Astrocyte of the spinal cord (primary cell): ENCODE measurements around the gene RHOJ.
A peak's percentile ranks its signal among the peaks of the same experiment; 100 is the strongest.
"Not testable (repeated sequence)": the region's sequence is repeated elsewhere in the genome, so short reads cannot be mapped to it uniquely, and the experiment has no call there.

Source experiments
- DNase-seq: peaks from one replicate; pipeline ENCODE4 v3.0.0; 2011; ENCODE audit warnings: low read depth, low spot score
- H3K4me3 ChIP-seq: 2 replicates; pipeline ENCODE4 v1.5.1; 2011; ENCODE audit warnings: low read depth, mild to moderate bottlenecking, low read length, moderate library complexity
- in situ Hi-C: cut with HindIII; loops from 2 replicates; pipeline ENCODE4 v1.10.0; 2017; ENCODE audit warnings: low sequenced_read_pairs
- TF ChIP-seq, protein P1 (sequence below): IDR thresholded peaks from 2 replicates; pipeline ENCODE4 v1.5.1; 2012; ENCODE audit warnings: low read depth, mild to moderate bottlenecking, low read length, inconsistent platforms

RHOJ gene

DNA sequence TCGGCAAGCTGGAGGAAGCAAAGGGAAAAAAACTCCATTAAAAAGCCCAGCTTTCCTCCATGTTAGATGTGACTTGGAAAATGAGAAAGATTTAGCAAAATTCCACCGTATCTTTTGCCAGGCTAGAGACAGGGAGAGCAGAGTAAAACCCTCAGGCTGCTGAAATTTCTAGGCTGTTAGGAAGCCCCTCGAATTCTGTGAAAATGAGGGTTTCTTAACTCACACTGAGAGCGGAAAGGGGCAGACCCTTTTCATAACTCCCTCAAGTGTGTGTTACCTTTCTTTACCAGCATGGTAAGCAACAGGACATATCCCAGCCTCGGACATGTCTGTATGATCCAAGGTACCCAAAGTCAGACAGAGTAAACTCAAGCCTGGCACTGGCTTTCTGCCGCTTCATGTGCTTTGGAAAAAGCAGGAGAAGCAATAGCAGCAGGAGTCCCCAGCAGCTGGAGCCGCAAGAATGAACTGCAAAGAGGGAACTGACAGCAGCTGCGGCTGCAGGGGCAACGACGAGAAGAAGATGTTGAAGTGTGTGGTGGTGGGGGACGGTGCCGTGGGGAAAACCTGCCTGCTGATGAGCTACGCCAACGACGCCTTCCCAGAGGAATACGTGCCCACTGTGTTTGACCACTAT lies at the start of gene RHOJ:
TSS of gene RHOJ (plus strand) at position 37 of the 637 bp plus-strand sequence. CDS start at position 464, 427 bp downstream.
- DNase-seq: no peak
- in situ Hi-C loops: no loop called here
- peak within 1 kb of the TSS; percentile 60 for H3K4me3 ChIP-seq
- TF ChIP-seq, protein P1, sequence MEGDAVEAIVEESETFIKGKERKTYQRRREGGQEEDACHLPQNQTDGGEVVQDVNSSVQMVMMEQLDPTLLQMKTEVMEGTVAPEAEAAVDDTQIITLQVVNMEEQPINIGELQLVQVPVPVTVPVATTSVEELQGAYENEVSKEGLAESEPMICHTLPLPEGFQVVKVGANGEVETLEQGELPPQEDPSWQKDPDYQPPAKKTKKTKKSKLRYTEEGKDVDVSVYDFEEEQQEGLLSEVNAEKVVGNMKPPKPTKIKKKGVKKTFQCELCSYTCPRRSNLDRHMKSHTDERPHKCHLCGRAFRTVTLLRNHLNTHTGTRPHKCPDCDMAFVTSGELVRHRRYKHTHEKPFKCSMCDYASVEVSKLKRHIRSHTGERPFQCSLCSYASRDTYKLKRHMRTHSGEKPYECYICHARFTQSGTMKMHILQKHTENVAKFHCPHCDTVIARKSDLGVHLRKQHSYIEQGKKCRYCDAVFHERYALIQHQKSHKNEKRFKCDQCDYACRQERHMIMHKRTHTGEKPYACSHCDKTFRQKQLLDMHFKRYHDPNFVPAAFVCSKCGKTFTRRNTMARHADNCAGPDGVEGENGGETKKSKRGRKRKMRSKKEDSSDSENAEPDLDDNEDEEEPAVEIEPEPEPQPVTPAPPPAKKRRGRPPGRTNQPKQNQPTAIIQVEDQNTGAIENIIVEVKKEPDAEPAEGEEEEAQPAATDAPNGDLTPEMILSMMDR: no peak

GRCh38 chr14:63155511-63156185 lies 48.6 kb upstream of the RHOJ start:
- TF ChIP-seq, protein P1: no peak
- in situ Hi-C loops: no loop called here
- peak; percentile 33 for DNase-seq
- no peak overlapping the region for H3K4me3 ChIP-seq

DNA sequence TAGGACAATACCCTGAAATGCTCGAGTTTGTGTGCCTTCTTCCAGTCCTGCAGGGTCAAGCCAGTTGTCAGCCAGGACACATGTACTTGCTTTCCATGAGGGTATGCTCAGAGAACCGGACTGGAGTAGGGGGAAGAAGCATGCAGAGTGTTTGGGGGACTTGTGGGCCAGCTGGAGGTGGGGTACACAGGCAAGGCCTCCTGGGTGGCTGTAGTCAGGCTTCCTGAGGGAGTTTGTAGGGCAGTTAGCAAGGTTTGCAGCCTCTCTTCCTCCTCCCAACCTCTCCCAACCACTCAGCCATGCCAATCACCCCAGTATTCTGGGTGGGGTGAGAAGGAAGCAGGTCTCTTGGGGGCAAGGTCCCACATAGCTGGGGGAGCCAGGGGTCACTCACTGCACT lies 47.0 kb upstream of the RHOJ start:
- TF ChIP-seq, protein P1: no peak
- DNase-seq: no peak
- in situ Hi-C loops: no loop called here
- no peak overlapping the region for H3K4me3 ChIP-seq

GRCh38 chr14:63163306-63163705 lies 40.9 kb upstream of the RHOJ start:
- no peak for DNase-seq
- no peak overlapping the region for H3K4me3 ChIP-seq
- in situ Hi-C loops: no loop called here
- TF ChIP-seq, protein P1: no peak

DNA sequence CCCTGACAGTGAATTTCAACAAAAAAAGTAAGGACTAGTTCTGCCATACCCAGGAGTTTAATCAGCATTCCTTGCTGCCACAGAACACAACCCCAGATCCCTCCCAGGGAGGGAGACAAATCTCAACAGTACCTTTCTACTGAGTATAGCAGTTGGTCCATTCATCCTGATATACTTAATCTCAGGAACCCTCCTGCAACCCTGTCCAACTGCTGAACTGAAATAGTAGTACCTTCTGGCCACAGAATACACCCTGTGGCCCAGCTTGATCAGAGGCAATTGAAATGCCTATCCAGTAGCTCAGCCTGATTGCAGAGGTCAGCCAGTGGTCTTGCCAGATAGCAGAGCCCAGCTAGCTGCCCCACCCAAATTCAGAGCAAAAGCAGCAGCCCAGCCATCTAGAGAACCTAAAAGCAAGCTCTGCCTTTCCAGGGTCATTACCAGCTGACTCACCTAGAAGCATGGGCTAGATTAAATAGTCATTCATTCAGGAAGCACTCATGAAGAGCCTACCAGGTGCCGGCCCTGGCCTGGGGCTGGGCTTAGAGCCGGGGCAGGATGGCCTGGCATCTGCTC lies 40.0 kb upstream of the RHOJ start:
- in situ Hi-C loops: no loop called here
- DNase-seq: no peak
- TF ChIP-seq, protein P1: no peak
- no peak overlapping the region for H3K4me3 ChIP-seq

DNA sequence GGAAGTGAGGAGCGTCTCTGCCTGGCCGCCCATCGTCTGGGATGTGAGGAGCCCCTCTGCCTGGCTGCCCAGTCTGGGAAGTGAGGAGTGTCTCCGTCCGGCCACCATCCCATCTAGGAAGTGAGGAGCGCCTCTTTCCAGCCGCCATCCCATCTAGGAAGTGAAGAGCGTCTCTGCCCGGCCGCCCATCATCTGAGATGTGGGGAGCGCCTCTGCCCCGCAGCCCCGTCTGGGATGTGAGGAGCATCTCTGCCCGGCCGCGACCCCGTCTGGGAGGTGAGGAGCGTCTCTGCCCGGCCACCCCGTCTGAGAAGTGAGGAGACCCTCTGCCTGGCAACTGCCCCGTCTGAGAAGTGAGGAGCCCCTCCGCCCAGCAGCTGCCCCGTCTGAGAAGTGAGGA lies 39.0 kb upstream of the RHOJ start:
- H3K4me3 ChIP-seq, in situ Hi-C loops, DNase-seq: not testable (repeated sequence)

- no peak overlapping the region for H3K4me3 ChIP-seq
- in situ Hi-C loops: no loop called here
- DNase-seq: no peak
- TF ChIP-seq, protein P1: no peak
Observed at GRCh38 chr14:63167044-63167443, 37.2 kb upstream of the RHOJ start.
